H9 (cell line): Measurements from ENCODE around the gene RANGRF. TPM values are rescaled to one million over a fixed set of nuclear protein-coding genes. Genes with fewer than 3 reads are reported as not detected.

Source experiments
- DNase-seq: peaks from one replicate; pipeline ENCODE4 v3.0.0-alpha.2; 2017
- H2AFZ ChIP-seq: one replicate; pipeline ENCODE4 v1.6.1; 2013; ENCODE audit warnings: mild to moderate bottlenecking, low read length, control low read depth, moderate library complexity
- H2AK5ac ChIP-seq: 2 replicates; pipeline ENCODE4 v1.6.1; 2013; ENCODE audit warnings: low read length, control low read depth, mixed read lengths; ENCODE audit not compliant: insufficient read length
- H2BK120ac ChIP-seq: one replicate; pipeline ENCODE4 v1.6.1; 2013; ENCODE audit warnings: low read depth, mild to moderate bottlenecking, low read length, control low read depth, inconsistent platforms; ENCODE audit not compliant: poor library complexity, severe bottlenecking
- H2BK12ac ChIP-seq: 2 replicates; pipeline ENCODE4 v1.6.1; 2013; ENCODE audit warnings: low read length, control low read depth, mixed read lengths, low read depth; ENCODE audit not compliant: insufficient read length
- H2BK15ac ChIP-seq: 2 replicates; pipeline ENCODE4 v1.6.1; 2013; ENCODE audit warnings: low read depth, low read length, control low read depth
- H2BK20ac ChIP-seq: one replicate; pipeline ENCODE4 v1.6.1; 2013; ENCODE audit warnings: low read depth, mild to moderate bottlenecking, low read length, control low read depth, inconsistent platforms; ENCODE audit not compliant: poor library complexity, severe bottlenecking
- H2BK5ac ChIP-seq: 2 replicates; pipeline ENCODE4 v1.6.1; 2013; ENCODE audit warnings: low read length, control low read depth, mixed read lengths; ENCODE audit not compliant: insufficient read length
- H3K14ac ChIP-seq: 2 replicates; pipeline ENCODE4 v1.6.1; 2013; ENCODE audit warnings: low read length, control low read depth; ENCODE audit not compliant: insufficient read depth
- H3K18ac ChIP-seq: 2 replicates; pipeline ENCODE4 v1.6.1; 2013; ENCODE audit warnings: low read depth, mild to moderate bottlenecking, mixed read lengths, low read length, control low read depth; ENCODE audit not compliant: insufficient read length
- H3K23ac ChIP-seq: 2 replicates; pipeline ENCODE4 v1.6.1; 2013; ENCODE audit warnings: low read length, control low read depth, mixed read lengths, low read depth; ENCODE audit not compliant: insufficient read length
- H3K23me2 ChIP-seq: 2 replicates; pipeline ENCODE4 v1.6.1; 2013; ENCODE audit warnings: low read depth, mild to moderate bottlenecking, mixed read lengths, low read length, control low read depth; ENCODE audit not compliant: insufficient read length, poor library complexity, severe bottlenecking
- H3K27ac ChIP-seq: 2 replicates; pipeline ENCODE4 v1.5.1; 2013; ENCODE audit warnings: low read length, control low read depth, mixed read lengths, low read depth; ENCODE audit not compliant: insufficient read length
- H3K27me3 ChIP-seq: 2 replicates; pipeline ENCODE4 v1.6.1; 2013; ENCODE audit warnings: low read length, control low read depth, inconsistent platforms; ENCODE audit not compliant: insufficient read depth
- H3K4ac ChIP-seq: 2 replicates; pipeline ENCODE4 v1.6.1; 2013; ENCODE audit warnings: low read depth, mild to moderate bottlenecking, control low read depth, inconsistent platforms, low read length, moderate library complexity
- H3K4me1 ChIP-seq: 2 replicates; pipeline ENCODE4 v1.6.1; 2013; ENCODE audit warnings: low read length, control low read depth, inconsistent platforms; ENCODE audit not compliant: insufficient read depth
- H3K4me2 ChIP-seq: 2 replicates; pipeline ENCODE4 v1.6.1; 2013; ENCODE audit warnings: low read length, control low read depth, mixed read lengths; ENCODE audit not compliant: insufficient read length, insufficient read depth
- H3K56ac ChIP-seq: 2 replicates; pipeline ENCODE4 v1.6.1; 2013; ENCODE audit warnings: low read depth, mild to moderate bottlenecking, mixed read lengths, low read length, control low read depth; ENCODE audit not compliant: insufficient read length
- H3K79me1 ChIP-seq: 2 replicates; pipeline ENCODE4 v1.6.1; 2013; ENCODE audit warnings: low read depth, mild to moderate bottlenecking, moderate library complexity, low read length, control low read depth, inconsistent platforms; ENCODE audit not compliant: insufficient read depth, poor library complexity, severe bottlenecking
- H3K79me2 ChIP-seq: 2 replicates; pipeline ENCODE4 v1.6.1; 2013; ENCODE audit warnings: low read length, control low read depth, inconsistent platforms; ENCODE audit not compliant: insufficient read depth
- H3K9ac ChIP-seq: 2 replicates; pipeline ENCODE4 v1.6.1; 2013; ENCODE audit warnings: low read length, control low read depth, mixed read lengths; ENCODE audit not compliant: insufficient read length; ENCODE audit errors: extremely low read depth
- H3K9me3 ChIP-seq: one replicate; pipeline ENCODE4 v1.6.1; 2013; ENCODE audit warnings: low read depth, low read length, inconsistent platforms; ENCODE audit not compliant: control insufficient read depth
- H3T11ph ChIP-seq: one replicate; pipeline ENCODE4 v1.6.1; 2013; ENCODE audit warnings: mild to moderate bottlenecking, low read length, control low read depth, inconsistent platforms
- H4K20me1 ChIP-seq: one replicate; pipeline ENCODE4 v1.6.1; 2013; ENCODE audit not compliant: control insufficient read depth, insufficient read length, insufficient read depth
- H4K5ac ChIP-seq: 2 replicates; pipeline ENCODE4 v1.6.1; 2013; ENCODE audit warnings: low read depth, mild to moderate bottlenecking, mixed read lengths, low read length, control low read depth; ENCODE audit not compliant: insufficient read length
- H4K8ac ChIP-seq: replicated peaks from 2 replicates; pipeline ENCODE4 v1.6.1; 2013; ENCODE audit warnings: low read length, control low read depth, mixed read lengths, low read depth; ENCODE audit not compliant: insufficient read length
- H4K91ac ChIP-seq: 2 replicates; pipeline ENCODE4 v1.6.1; 2013; ENCODE audit warnings: low read depth, mild to moderate bottlenecking, moderate library complexity, mixed read lengths, low read length, control low read depth; ENCODE audit not compliant: insufficient read length
- H3K27ac Mint-ChIP-seq, 3 experiments: 2 replicates in 2 of 3; 3 replicates in 1 of 3; pipeline ENCODE4 v1.8.0; 2020 to 2021; ENCODE audit warnings: mixed read lengths in 3 of 3, mild to moderate bottlenecking in 1 of 3, moderate library complexity in 1 of 3
- H3K27me3 Mint-ChIP-seq: 2 replicates; pipeline ENCODE4 v1.8.0; 2021; ENCODE audit warnings: low read depth, mild to moderate bottlenecking, moderate library complexity, mixed read lengths
- H3K36me3 Mint-ChIP-seq, 3 experiments: 2 replicates in 2 of 3; 3 replicates in 1 of 3; pipeline ENCODE4 v1.8.0; 2020 to 2021; ENCODE audit warnings: low read depth in 3 of 3, mixed read lengths in 3 of 3; ENCODE audit not compliant: insufficient read depth in 1 of 3
- H3K4me1 Mint-ChIP-seq, 2 experiments: 2 replicates each; pipeline ENCODE4 v1.8.0; 2020; ENCODE audit warnings: mixed read lengths in 2 of 2
- H3K4me3 Mint-ChIP-seq, 2 experiments: 2 replicates in 1 of 2; 3 replicates in 1 of 2; pipeline ENCODE4 v1.8.0; 2020 to 2021; ENCODE audit warnings: mild to moderate bottlenecking in 2 of 2, mixed read lengths in 2 of 2, moderate library complexity in 1 of 2
- H3K9me3 Mint-ChIP-seq, 2 experiments: 2 replicates in 1 of 2; 3 replicates in 1 of 2; pipeline ENCODE4 v1.8.0; 2020; ENCODE audit warnings: mild to moderate bottlenecking in 2 of 2, mixed read lengths in 2 of 2, moderate library complexity in 1 of 2
- CTCF ChIP-seq: fragments of 200-600 bp; sonication (generic); conservative IDR thresholded peaks from 3 replicates; pipeline ENCODE4 v1.8.0; 2021; ENCODE audit warnings: antibody characterized with exemption, mild to moderate bottlenecking
- WGBS: extraction: QIAGEN DNeasy Blood & Tissue Kit; methylation state at CpG from one replicate; pipeline ENCODE4 v1.1.7; 2013; ENCODE audit warnings: missing lambda C conversion rate, low lambda C conversion rate, mixed read lengths; ENCODE audit not compliant: insufficient read length; ENCODE audit errors: extremely low coverage; 5-methylcytosine and 5-hydroxymethylcytosine counted together
- total RNA-seq: library from RNA; stranded (reverse); gene quantifications from 2 replicates; pipeline ENCODE4 v1.2.1, GENCODE V29; 2021

The RANGRF gene
- total RNA-seq, 1 experiment from 2014 or later, result 36.9 TPM

DNA sequence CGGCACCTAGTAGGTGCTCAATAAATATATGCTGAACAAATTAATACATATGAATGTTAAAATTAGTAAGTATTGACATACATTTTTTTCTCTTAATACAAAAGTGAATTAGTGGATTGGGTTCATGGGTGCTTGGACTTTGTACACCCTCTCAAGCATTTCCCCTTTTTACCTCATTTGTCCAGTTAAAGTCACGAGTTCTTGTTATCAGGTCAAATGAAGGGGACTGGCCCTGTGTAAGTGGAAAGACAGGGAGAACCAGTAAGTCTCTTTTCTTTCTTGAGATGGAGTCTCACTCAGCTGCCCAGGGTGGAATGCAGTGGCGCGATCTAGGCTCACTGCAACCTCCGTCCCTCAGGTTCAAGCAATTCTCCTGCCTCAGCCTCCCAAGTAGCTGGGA is 13.7 kb upstream of the RANGRF start:
- no peaks in the 10 kb centered on the region for H3K27me3 Mint-ChIP-seq
- Histone ChIP-seq H3K4me2 (no peak overlapping the region), H3K79me2 (no peaks in the 10 kb centered on the region), H4K5ac (no peak overlapping the region), H3K27me3 (no peaks in the 10 kb centered on the region), H2AFZ (no peak overlapping the region), H3K56ac (no peak overlapping the region), H2BK5ac (no peak overlapping the region), H3K9me3 (no peaks in the 10 kb centered on the region), H4K91ac (no peak overlapping the region), H3K27ac (no peak overlapping the region), H3K23me2 (no peaks in the 10 kb centered on the region), H4K20me1 (no peaks in the 10 kb centered on the region), H2BK120ac (no peak overlapping the region), H2BK20ac (no peak overlapping the region), H3K9ac (no peak overlapping the region), H3K4ac (no peak overlapping the region), H3K18ac (no peak overlapping the region), H2BK15ac (no peak overlapping the region), H4K8ac (no peak overlapping the region), H3K23ac (no peak overlapping the region), H2BK12ac (no peak overlapping the region), H3K14ac (no peak overlapping the region), H2AK5ac (no peak overlapping the region), H3K79me1 (no peaks in the 10 kb centered on the region), H3T11ph (no peak overlapping the region), H3K4me1 (no peaks in the 10 kb centered on the region)
- H3K9me3 Mint-ChIP-seq, result no peaks in the 10 kb centered on the region; a peak in 1 of 5 replicates
- no peak overlapping the region for H3K27ac Mint-ChIP-seq
- no CpG with 5 or more reads among the region's 5 CpGs for WGBS
- H3K4me3 Mint-ChIP-seq, result no peak overlapping the region
- H3K4me1 Mint-ChIP-seq, result no peaks in the 10 kb centered on the region
- peaks cover 16 to 30% (median 23%) of the 10 kb centered on the region in 3 experiments for H3K36me3 Mint-ChIP-seq
- TF ChIP-seq CTCF, result no peak
- DNase-seq, result no peak
